Aortic smooth muscle cell (primary cell): ENCODE data around the gene CCNK. TPM values are rescaled to one million over a fixed set of nuclear protein-coding genes. Genes with fewer than 3 reads are reported as not detected.

Experiments used
- total RNA-seq: library from RNA; depleted of rRNA; stranded (reverse); fragments of >200 nt; gene quantifications from 2 replicates; pipeline ENCODE4 v1.2.3, GENCODE V29; 2014

The CCNK gene
- 34.2 and 48.1 TPM in 2 replicates for total RNA-seq

GRCh38 chr14:99480917-99481744 is at the start of gene CCNK:
Gene CCNK, plus strand, starts transcription at chr14:99481409. Its CDS starts 11,269 bp downstream, at chr14:99492678.

GRCh38 chr14:99479906-99480869 is 1.0 kb upstream of the CCNK start, which contains the start of gene SETD3:
Gene SETD3, minus strand, starts transcription at chr14:99480859. Its CDS starts 15,054 bp downstream, at chr14:99465805.

Other genes starting within 250 kb of the CCNK start
- gene BCL11B, start 209.2 kb upstream of the CCNK start, total RNA-seq = under 0.01 TPM in 1 of 2 replicates, not detected in the other
- 41.0 and 42.1 TPM in 2 replicates for gene SETD3, start 550 bp upstream of the CCNK start, total RNA-seq
- gene CCDC85C, start 122.8 kb downstream of the CCNK start, total RNA-seq = 2.6 and 4.5 TPM in 2 replicates
- 5.7 and 6.7 TPM in 2 replicates for gene HHIPL1, start 163.7 kb downstream of the CCNK start, total RNA-seq
- 0.19 and 0.26 TPM in 2 replicates for gene CYP46A1, start 202.9 kb downstream of the CCNK start, total RNA-seq